ENCODE results near the gene CROCC2.

Gene CROCC2

GRCh38 chr2:240888890-240889573, 17.1 kb upstream of the CROCC2 start:
- Histone ChIP-seq H3K27me3 (ENCODE audit: insufficient read depth, poor library complexity, severe bottlenecking) (no peaks in the 10 kb centered on the region), H3K4me3 (replicated peaks; ENCODE audit: insufficient read depth, low read length) (no peak overlapping the region), H3K27ac (replicated peaks) (no peak overlapping the region)
- DNase-seq (ENCODE audit: low read depth in 1 of 2, low spot score in 1 of 2), result no peak
- TF ChIP-seq, protein P1, sequence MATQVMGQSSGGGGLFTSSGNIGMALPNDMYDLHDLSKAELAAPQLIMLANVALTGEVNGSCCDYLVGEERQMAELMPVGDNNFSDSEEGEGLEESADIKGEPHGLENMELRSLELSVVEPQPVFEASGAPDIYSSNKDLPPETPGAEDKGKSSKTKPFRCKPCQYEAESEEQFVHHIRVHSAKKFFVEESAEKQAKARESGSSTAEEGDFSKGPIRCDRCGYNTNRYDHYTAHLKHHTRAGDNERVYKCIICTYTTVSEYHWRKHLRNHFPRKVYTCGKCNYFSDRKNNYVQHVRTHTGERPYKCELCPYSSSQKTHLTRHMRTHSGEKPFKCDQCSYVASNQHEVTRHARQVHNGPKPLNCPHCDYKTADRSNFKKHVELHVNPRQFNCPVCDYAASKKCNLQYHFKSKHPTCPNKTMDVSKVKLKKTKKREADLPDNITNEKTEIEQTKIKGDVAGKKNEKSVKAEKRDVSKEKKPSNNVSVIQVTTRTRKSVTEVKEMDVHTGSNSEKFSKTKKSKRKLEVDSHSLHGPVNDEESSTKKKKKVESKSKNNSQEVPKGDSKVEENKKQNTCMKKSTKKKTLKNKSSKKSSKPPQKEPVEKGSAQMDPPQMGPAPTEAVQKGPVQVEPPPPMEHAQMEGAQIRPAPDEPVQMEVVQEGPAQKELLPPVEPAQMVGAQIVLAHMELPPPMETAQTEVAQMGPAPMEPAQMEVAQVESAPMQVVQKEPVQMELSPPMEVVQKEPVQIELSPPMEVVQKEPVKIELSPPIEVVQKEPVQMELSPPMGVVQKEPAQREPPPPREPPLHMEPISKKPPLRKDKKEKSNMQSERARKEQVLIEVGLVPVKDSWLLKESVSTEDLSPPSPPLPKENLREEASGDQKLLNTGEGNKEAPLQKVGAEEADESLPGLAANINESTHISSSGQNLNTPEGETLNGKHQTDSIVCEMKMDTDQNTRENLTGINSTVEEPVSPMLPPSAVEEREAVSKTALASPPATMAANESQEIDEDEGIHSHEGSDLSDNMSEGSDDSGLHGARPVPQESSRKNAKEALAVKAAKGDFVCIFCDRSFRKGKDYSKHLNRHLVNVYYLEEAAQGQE (IDR thresholded peaks at IDR 0.05; ENCODE audit: insufficient replicate concordance, low read depth), result no peak
- TF ChIP-seq, protein P2, sequence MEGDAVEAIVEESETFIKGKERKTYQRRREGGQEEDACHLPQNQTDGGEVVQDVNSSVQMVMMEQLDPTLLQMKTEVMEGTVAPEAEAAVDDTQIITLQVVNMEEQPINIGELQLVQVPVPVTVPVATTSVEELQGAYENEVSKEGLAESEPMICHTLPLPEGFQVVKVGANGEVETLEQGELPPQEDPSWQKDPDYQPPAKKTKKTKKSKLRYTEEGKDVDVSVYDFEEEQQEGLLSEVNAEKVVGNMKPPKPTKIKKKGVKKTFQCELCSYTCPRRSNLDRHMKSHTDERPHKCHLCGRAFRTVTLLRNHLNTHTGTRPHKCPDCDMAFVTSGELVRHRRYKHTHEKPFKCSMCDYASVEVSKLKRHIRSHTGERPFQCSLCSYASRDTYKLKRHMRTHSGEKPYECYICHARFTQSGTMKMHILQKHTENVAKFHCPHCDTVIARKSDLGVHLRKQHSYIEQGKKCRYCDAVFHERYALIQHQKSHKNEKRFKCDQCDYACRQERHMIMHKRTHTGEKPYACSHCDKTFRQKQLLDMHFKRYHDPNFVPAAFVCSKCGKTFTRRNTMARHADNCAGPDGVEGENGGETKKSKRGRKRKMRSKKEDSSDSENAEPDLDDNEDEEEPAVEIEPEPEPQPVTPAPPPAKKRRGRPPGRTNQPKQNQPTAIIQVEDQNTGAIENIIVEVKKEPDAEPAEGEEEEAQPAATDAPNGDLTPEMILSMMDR (IDR thresholded peaks at IDR 0.05; ENCODE audit: insufficient read depth, low read length), result no peak

GRCh38 chr2:240889601-240890560, 16.3 kb upstream of the CROCC2 start:
- no peak for DNase-seq (ENCODE audit: low read depth in 1 of 2, low spot score in 1 of 2)
- TF ChIP-seq SPI1 (IDR thresholded peaks at IDR 0.05; ENCODE audit: borderline replicate concordance, low read depth), result no peak
- TF ChIP-seq, protein P1 (IDR thresholded peaks at IDR 0.05; ENCODE audit: insufficient replicate concordance, low read depth), result no peak
- TF ChIP-seq GABPA (IDR thresholded peaks at IDR 0.05; ENCODE audit: low read depth), result no peak
- TF ChIP-seq POLR2AphosphoS5 (IDR thresholded peaks at IDR 0.05; ENCODE audit: low read depth), result no peak
- TF ChIP-seq, protein P2 (IDR thresholded peaks at IDR 0.05; ENCODE audit: insufficient read depth, low read length), result no peak
- Histone ChIP-seq H3K27me3 (ENCODE audit: insufficient read depth, poor library complexity, severe bottlenecking) (no peaks in the 10 kb centered on the region), H3K4me3 (replicated peaks; ENCODE audit: insufficient read depth, low read length) (no peak overlapping the region), H3K27ac (replicated peaks) (no peak overlapping the region)

DNA sequence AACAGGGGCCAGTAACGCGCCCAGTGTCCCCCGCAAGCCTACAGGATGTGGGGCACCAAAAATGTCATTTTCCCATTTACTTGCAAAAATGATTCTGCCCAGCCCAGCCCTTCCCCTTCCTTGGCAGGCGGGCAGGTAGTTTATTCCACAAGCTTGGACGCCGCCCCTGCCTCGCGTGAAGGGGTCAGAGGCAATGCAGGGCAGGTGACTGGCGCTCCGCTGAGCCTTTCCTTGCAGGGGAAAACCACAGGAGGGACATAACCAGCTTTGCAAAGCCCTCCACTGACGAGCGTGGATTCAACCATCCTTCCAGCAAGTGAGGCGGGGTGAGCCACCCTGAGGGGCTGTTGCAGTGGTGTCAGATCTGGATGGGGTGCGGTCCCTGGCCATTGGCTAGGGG, 15.4 kb upstream of the CROCC2 start:
- DNase-seq (ENCODE audit: low read depth in 1 of 2, low spot score in 1 of 2), result no peak
- Histone ChIP-seq H3K4me3 (replicated peaks; ENCODE audit: insufficient read depth, low read length) (no peak overlapping the region), H3K27ac (replicated peaks) (no peak overlapping the region), H3K27me3 (ENCODE audit: insufficient read depth, poor library complexity, severe bottlenecking) (no peaks in the 10 kb centered on the region)
- TF ChIP-seq, protein P1 (IDR thresholded peaks at IDR 0.05; ENCODE audit: insufficient replicate concordance, low read depth), result no peak
- TF ChIP-seq POLR2AphosphoS5 (IDR thresholded peaks at IDR 0.05; ENCODE audit: low read depth) (no peak), GABPA (IDR thresholded peaks at IDR 0.05; ENCODE audit: low read depth) (no peak), SPI1 (IDR thresholded peaks at IDR 0.05; ENCODE audit: borderline replicate concordance, low read depth) (no peak)
- TF ChIP-seq, protein P2 (IDR thresholded peaks at IDR 0.05; ENCODE audit: insufficient read depth, low read length), result no peak

All from HL-60 (cell line).